OCI-LY1 (cell line): ENCODE data around the gene USH2A.

Experiments used
- H2AFZ ChIP-seq: fragments of 200-600 bp; sonication (generic), shearing (Covaris generic); 2 replicates; pipeline ENCODE4 v1.6.0; 2014; ENCODE audit warnings: antibody characterized with exemption, mild to moderate bottlenecking, low read length
- H3F3A ChIP-seq: fragments of 200-600 bp; sonication (generic), shearing (Covaris generic); 2 replicates; pipeline ENCODE4 v1.6.0; 2014; ENCODE audit warnings: mild to moderate bottlenecking, antibody characterized with exemption, low read length, moderate library complexity; ENCODE audit not compliant: insufficient read depth
- H3K27ac ChIP-seq: fragments of 200-600 bp; sonication (generic); 2 replicates; pipeline ENCODE4 v1.5.1; 2014; ENCODE audit warnings: low read length, mixed run types, mild to moderate bottlenecking, low read depth; ENCODE audit not compliant: poor library complexity, severe bottlenecking
- H3K27me3 ChIP-seq: fragments of 200-600 bp; sonication (generic); 2 replicates; pipeline ENCODE4 v1.6.0; 2014; ENCODE audit warnings: antibody characterized with exemption, mild to moderate bottlenecking, low read length, moderate library complexity; ENCODE audit not compliant: insufficient read depth
- H3K36me3 ChIP-seq: fragments of 200-600 bp; sonication (generic); 2 replicates; pipeline ENCODE4 v1.6.1; 2014; ENCODE audit warnings: mild to moderate bottlenecking, antibody characterized with exemption, low read length, moderate library complexity, mixed read lengths; ENCODE audit not compliant: insufficient read depth
- H3K4me1 ChIP-seq: fragments of 200-600 bp; sonication (generic); 2 replicates; pipeline ENCODE4 v1.5.1; 2014; ENCODE audit warnings: mild to moderate bottlenecking, low read length, moderate library complexity; ENCODE audit not compliant: insufficient read depth, severe bottlenecking
- H3K4me2 ChIP-seq: fragments of 200-600 bp; sonication (generic), shearing (Covaris generic); 2 replicates; pipeline ENCODE4 v1.6.1; 2014; ENCODE audit warnings: low read length
- H3K4me3 ChIP-seq: fragments of 200-600 bp; sonication (generic); 2 replicates; pipeline ENCODE4 v1.5.1; 2014; ENCODE audit warnings: low read length, low read depth, mild to moderate bottlenecking, mixed read lengths; ENCODE audit not compliant: poor library complexity, severe bottlenecking
- H3K79me2 ChIP-seq: fragments of 200-600 bp; shearing (Covaris generic); 2 replicates; pipeline ENCODE4 v1.6.1; 2016; ENCODE audit warnings: mixed run types, low read length, mixed read lengths; ENCODE audit not compliant: insufficient read depth
- H3K9ac ChIP-seq: fragments of 200-600 bp; sonication (generic), shearing (Covaris generic); 2 replicates; pipeline ENCODE4 v1.6.1; 2014; ENCODE audit warnings: mild to moderate bottlenecking, low read length, mixed read lengths
- H3K9me2 ChIP-seq: fragments of 200-600 bp; sonication (generic), shearing (Covaris generic); 2 replicates; pipeline ENCODE4 v1.6.1; 2014; ENCODE audit warnings: low read depth, mild to moderate bottlenecking, low read length, mixed read lengths
- H3K9me3 ChIP-seq: fragments of 200-600 bp; shearing (Covaris generic); 2 replicates; pipeline ENCODE4 v1.6.1; 2014; ENCODE audit warnings: low read length, mixed read lengths
- H4K20me1 ChIP-seq: fragments of 200-600 bp; sonication (generic), shearing (Covaris generic); 2 replicates; pipeline ENCODE4 v1.6.0; 2016; ENCODE audit warnings: mild to moderate bottlenecking, low read length; ENCODE audit not compliant: insufficient read depth
- CTCF ChIP-seq: fragments of 200-600 bp; sonication (generic), shearing (Covaris generic); IDR thresholded peaks from 2 replicates; pipeline ENCODE4 v1.5.1; 2017; ENCODE audit warnings: mild to moderate bottlenecking, antibody characterized with exemption, low read length, moderate library complexity, mixed read lengths
- EZH2 ChIP-seq: fragments of 200-600 bp; sonication (generic), shearing (Covaris generic); IDR thresholded peaks from 2 replicates; pipeline ENCODE4 v1.8.0; 2017; ENCODE audit warnings: borderline replicate concordance, mixed run types, mild to moderate bottlenecking, antibody characterized with exemption, low read length, moderate library complexity, mixed read lengths

Gene USH2A

DNA sequence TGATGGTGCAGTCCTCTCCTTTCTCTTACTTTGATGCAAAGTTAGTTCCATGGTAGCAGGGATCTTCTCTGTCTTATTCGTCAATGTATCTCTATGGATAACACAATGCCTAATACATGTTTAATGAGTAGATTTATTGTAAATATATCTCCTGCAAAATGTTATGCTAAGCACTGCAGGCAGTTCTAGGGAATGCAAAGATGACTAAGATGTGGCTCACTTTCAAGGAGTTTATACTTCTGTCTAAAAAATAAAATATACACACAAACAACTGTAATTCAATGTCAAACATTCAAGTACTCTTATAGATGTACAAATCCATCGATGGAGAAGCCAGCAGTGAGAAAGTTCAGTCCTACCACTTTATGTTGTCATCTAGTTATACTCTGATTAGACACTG, 661.8 kb downstream of the USH2A start:
- H3K4me3 ChIP-seq = no peak overlapping the region
- H3K4me2 ChIP-seq = no peak overlapping the region
- no peak overlapping the region for H2AFZ ChIP-seq
- H3K4me1 ChIP-seq = no peaks in the 10 kb centered on the region
- TF ChIP-seq EZH2 (no peak), CTCF (no peak)
- no peak overlapping the region for H3K27ac ChIP-seq
- no peaks in the 10 kb centered on the region for H3K27me3 ChIP-seq
- no peaks in the 10 kb centered on the region for H4K20me1 ChIP-seq
- no peaks in the 10 kb centered on the region for H3F3A ChIP-seq
- H3K9me3 ChIP-seq = no peaks in the 10 kb centered on the region
- no peaks in the 10 kb centered on the region for H3K79me2 ChIP-seq
- H3K9ac ChIP-seq = no peak overlapping the region
- H3K9me2 ChIP-seq = no peaks in the 10 kb centered on the region
- H3K36me3 ChIP-seq = no peaks in the 10 kb centered on the region

DNA sequence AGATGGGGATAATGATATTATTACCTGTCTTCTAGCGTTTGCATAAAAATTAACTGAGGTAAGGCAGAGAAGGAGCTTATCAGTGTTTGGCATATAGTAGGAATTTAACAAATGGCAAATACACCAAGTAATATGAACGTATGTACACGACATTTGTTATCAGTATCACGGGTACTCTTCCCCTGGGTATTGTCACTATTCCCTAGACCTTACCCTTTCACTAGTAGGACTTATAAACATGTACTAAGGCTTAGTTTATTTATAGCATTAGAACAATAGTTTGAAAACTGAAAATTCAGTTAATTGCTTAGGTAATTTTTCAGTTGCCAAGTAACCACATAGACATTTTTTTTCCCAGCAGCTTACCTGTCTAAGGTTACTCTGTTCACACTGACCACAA, 669.1 kb downstream of the USH2A start:
- H3K4me1 ChIP-seq = no peaks in the 10 kb centered on the region
- no peaks in the 10 kb centered on the region for H3K9me3 ChIP-seq

GRCh38 chr1:215749414-215749813, 673.8 kb downstream of the USH2A start:
- no peak for TF ChIP-seq CTCF
- TF ChIP-seq EZH2 = no peak
- no peaks in the 10 kb centered on the region for H3F3A ChIP-seq
- no peaks in the 10 kb centered on the region for H3K9me3 ChIP-seq
- H2AFZ ChIP-seq = no peak overlapping the region
- H3K9ac ChIP-seq = no peak overlapping the region
- no peaks in the 10 kb centered on the region for H3K27me3 ChIP-seq
- H3K27ac ChIP-seq = no peak overlapping the region
- no peak overlapping the region for H3K4me2 ChIP-seq
- no peaks in the 10 kb centered on the region for H3K36me3 ChIP-seq
- H3K4me1 ChIP-seq = no peaks in the 10 kb centered on the region
- H3K9me2 ChIP-seq = no peaks in the 10 kb centered on the region
- H3K4me3 ChIP-seq = no peak overlapping the region
- H4K20me1 ChIP-seq = no peaks in the 10 kb centered on the region
- no peaks in the 10 kb centered on the region for H3K79me2 ChIP-seq

More for the DNA sequence above, 669.1 kb downstream of the USH2A start:
- H3K4me2 ChIP-seq = no peak overlapping the region
- no peaks in the 10 kb centered on the region for H3K9me2 ChIP-seq
- H3F3A ChIP-seq = no peaks in the 10 kb centered on the region
- H3K27ac ChIP-seq = no peak overlapping the region
- no peaks in the 10 kb centered on the region for H4K20me1 ChIP-seq
- no peaks in the 10 kb centered on the region for H3K36me3 ChIP-seq
- TF ChIP-seq EZH2 = no peak
- no peak for TF ChIP-seq CTCF
- H3K9ac ChIP-seq = no peak overlapping the region
- H3K79me2 ChIP-seq = no peaks in the 10 kb centered on the region; the same call in 1 of the 2 replicates
- H2AFZ ChIP-seq = no peak overlapping the region
- H3K27me3 ChIP-seq = no peaks in the 10 kb centered on the region
- no peak overlapping the region for H3K4me3 ChIP-seq
